Measurements from ENCODE around the gene EFNA3.
"Not testable (repeated sequence)": the region's sequence is repeated elsewhere in the genome, so short reads cannot be mapped to it uniquely, and the experiment has no call there.

Gene EFNA3

GRCh38 chr1:155118090-155118489, 39.5 kb downstream of the EFNA3 start:
- DNase-seq = not testable (repeated sequence)

GRCh38 chr1:155120253-155120652, 41.6 kb downstream of the EFNA3 start:
- DNase-seq = no peak

- DNase-seq = no peak
These were observed 42.6 kb downstream of the EFNA3 start for GRCh38 chr1:155121249-155121648.

GRCh38 chr1:155122308-155122707, 43.7 kb downstream of the EFNA3 start:
- DNase-seq = no peak

- no peak for DNase-seq
These were observed 45.2 kb downstream of the EFNA3 start for GRCh38 chr1:155123801-155124200.

- no peak for DNase-seq
These were observed 46.1 kb downstream of the EFNA3 start for GRCh38 chr1:155124503-155125463.

- DNase-seq = no peak
These were observed 46.9 kb downstream of the EFNA3 start for GRCh38 chr1:155125511-155125945.

GRCh38 chr1:155125946-155126555, 47.4 kb downstream of the EFNA3 start:
- DNase-seq = no peak

GRCh38 chr1:155126556-155127104, 48.0 kb downstream of the EFNA3 start:
- DNase-seq = peak; percentile 40

- peak; percentile 52 for DNase-seq
These were observed 48.7 kb downstream of the EFNA3 start, which contains the start of gene EFNA1 for GRCh38 chr1:155127105-155127966. EFNA1 (plus strand) TSS chr1:155127876; CDS start chr1:155127978, 102 bp downstream.

GRCh38 chr1:155127967-155128754, 49.5 kb downstream of the EFNA3 start:
- no peak for DNase-seq

- DNase-seq = no peak
These were observed 50.3 kb downstream of the EFNA3 start for GRCh38 chr1:155128755-155129473.

GRCh38 chr1:155130272-155131006, 51.8 kb downstream of the EFNA3 start:
- DNase-seq = no peak

GRCh38 chr1:155131285-155131684, 52.6 kb downstream of the EFNA3 start:
- no peak for DNase-seq

- DNase-seq = no peak
These were observed 53.2 kb downstream of the EFNA3 start for GRCh38 chr1:155131856-155132255.

- no peak for DNase-seq
These were observed 55.2 kb downstream of the EFNA3 start for GRCh38 chr1:155133799-155134281.

- DNase-seq = no peak
These were observed 55.7 kb downstream of the EFNA3 start for GRCh38 chr1:155134322-155134721.

- DNase-seq = peak; percentile 82
These were observed 56.3 kb downstream of the EFNA3 start for GRCh38 chr1:155134880-155135414.

GRCh38 chr1:155135415-155136028, 56.9 kb downstream of the EFNA3 start, which contains the start of gene SLC50A1:
SLC50A1 (plus strand) TSS chr1:155135852; CDS start chr1:155135912, 60 bp downstream.
- peak; percentile 92 for DNase-seq

Data from activated naive CD4-positive, alpha-beta T cell treated with Interleukin-2 at 50 U/mL for 16 hours (primary cell).